ENCODE results near the gene TRIP10.

TRIP10 gene

GRCh38 chr19:6714749-6715555, 24.5 kb upstream of the TRIP10 start:
- no peak overlapping the region for H3K9ac ChIP-seq (ENCODE audit: low read length)
- H3K27ac ChIP-seq (ENCODE audit: low read depth, low read length): no peak overlapping the region
- H3K27me3 ChIP-seq (ENCODE audit: control insufficient read depth, insufficient read depth, low read length): no peaks in the 10 kb centered on the region
- no peaks in the 10 kb centered on the region for H3K4me1 ChIP-seq (ENCODE audit: control insufficient read depth, insufficient read depth, low read length)
- H3K4me3 ChIP-seq (ENCODE audit: low read length): no peak overlapping the region
- H3K36me3 ChIP-seq (ENCODE audit: control insufficient read depth, insufficient read depth, low read length): no peaks in the 10 kb centered on the region

GRCh38 chr19:6716610-6716970, 22.9 kb upstream of the TRIP10 start:
- Histone ChIP-seq H3K4me1 (ENCODE audit: control insufficient read depth, insufficient read depth, low read length) (no peaks in the 10 kb centered on the region), H3K27ac (ENCODE audit: low read depth, low read length) (no peak overlapping the region), H3K27me3 (ENCODE audit: control insufficient read depth, insufficient read depth, low read length) (no peaks in the 10 kb centered on the region), H3K9ac (ENCODE audit: low read length) (no peak overlapping the region), H3K4me3 (ENCODE audit: low read length) (no peak overlapping the region), H3K36me3 (ENCODE audit: control insufficient read depth, insufficient read depth, low read length) (no peaks in the 10 kb centered on the region)

- Histone ChIP-seq H3K9ac (ENCODE audit: low read length) (no peak overlapping the region), H3K27me3 (ENCODE audit: control insufficient read depth, insufficient read depth, low read length) (no peaks in the 10 kb centered on the region), H3K4me1 (ENCODE audit: control insufficient read depth, insufficient read depth, low read length) (no peaks in the 10 kb centered on the region), H3K36me3 (ENCODE audit: control insufficient read depth, insufficient read depth, low read length) (no peaks in the 10 kb centered on the region), H3K4me3 (ENCODE audit: low read length) (no peak overlapping the region), H3K27ac (ENCODE audit: low read depth, low read length) (no peak overlapping the region)
These were observed 22.4 kb upstream of the TRIP10 start for GRCh38 chr19:6717036-6717435.

- Histone ChIP-seq H3K4me1 (ENCODE audit: control insufficient read depth, insufficient read depth, low read length) (no peaks in the 10 kb centered on the region), H3K9ac (ENCODE audit: low read length) (no peak overlapping the region), H3K27me3 (ENCODE audit: control insufficient read depth, insufficient read depth, low read length) (no peaks in the 10 kb centered on the region), H3K27ac (ENCODE audit: low read depth, low read length) (no peak overlapping the region), H3K36me3 (ENCODE audit: control insufficient read depth, insufficient read depth, low read length) (no peaks in the 10 kb centered on the region), H3K4me3 (ENCODE audit: low read length) (no peak overlapping the region)
These were observed 22.0 kb upstream of the TRIP10 start for GRCh38 chr19:6717441-6717971.

- H3K9ac ChIP-seq (ENCODE audit: low read length): no peak overlapping the region
- H3K4me3 ChIP-seq (ENCODE audit: low read length): no peak overlapping the region
- H3K4me1 ChIP-seq (ENCODE audit: control insufficient read depth, insufficient read depth, low read length): no peaks in the 10 kb centered on the region
- no peak overlapping the region for H3K27ac ChIP-seq (ENCODE audit: low read depth, low read length)
- no peaks in the 10 kb centered on the region for H3K27me3 ChIP-seq (ENCODE audit: control insufficient read depth, insufficient read depth, low read length)
- no peaks in the 10 kb centered on the region for H3K36me3 ChIP-seq (ENCODE audit: control insufficient read depth, insufficient read depth, low read length)
These were observed 21.3 kb upstream of the TRIP10 start for GRCh38 chr19:6718111-6718740.

GRCh38 chr19:6718741-6719539, 20.5 kb upstream of the TRIP10 start:
- Histone ChIP-seq H3K9ac (ENCODE audit: low read length) (no peak overlapping the region), H3K36me3 (ENCODE audit: control insufficient read depth, insufficient read depth, low read length) (no peaks in the 10 kb centered on the region), H3K27ac (ENCODE audit: low read depth, low read length) (no peak overlapping the region), H3K4me3 (ENCODE audit: low read length) (peak overlapping the region; percentile 37), H3K4me1 (ENCODE audit: control insufficient read depth, insufficient read depth, low read length) (no peaks in the 10 kb centered on the region), H3K27me3 (ENCODE audit: control insufficient read depth, insufficient read depth, low read length) (no peaks in the 10 kb centered on the region)

GRCh38 chr19:6719540-6719861, 20.0 kb upstream of the TRIP10 start:
- no peaks in the 10 kb centered on the region for H3K4me1 ChIP-seq (ENCODE audit: control insufficient read depth, insufficient read depth, low read length)
- peak overlapping the region; percentile 37 for H3K4me3 ChIP-seq (ENCODE audit: low read length)
- H3K36me3 ChIP-seq (ENCODE audit: control insufficient read depth, insufficient read depth, low read length): no peaks in the 10 kb centered on the region
- no peak overlapping the region for H3K9ac ChIP-seq (ENCODE audit: low read length)
- no peaks in the 10 kb centered on the region for H3K27me3 ChIP-seq (ENCODE audit: control insufficient read depth, insufficient read depth, low read length)
- H3K27ac ChIP-seq (ENCODE audit: low read depth, low read length): no peak overlapping the region

- H3K4me1 ChIP-seq (ENCODE audit: control insufficient read depth, insufficient read depth, low read length): no peaks in the 10 kb centered on the region
- no peaks in the 10 kb centered on the region for H3K36me3 ChIP-seq (ENCODE audit: control insufficient read depth, insufficient read depth, low read length)
- no peak overlapping the region for H3K27ac ChIP-seq (ENCODE audit: low read depth, low read length)
- H3K27me3 ChIP-seq (ENCODE audit: control insufficient read depth, insufficient read depth, low read length): no peaks in the 10 kb centered on the region
- H3K4me3 ChIP-seq (ENCODE audit: low read length): peak overlapping the region; percentile 37
- no peak overlapping the region for H3K9ac ChIP-seq (ENCODE audit: low read length)
These were observed 19.5 kb upstream of the TRIP10 start for GRCh38 chr19:6719992-6720368.

- H3K9ac ChIP-seq (ENCODE audit: low read length): no peak within 1 kb of the TSS
- H3K36me3 ChIP-seq (ENCODE audit: control insufficient read depth, insufficient read depth, low read length): no peaks in the 10 kb centered on the region
- H3K4me3 ChIP-seq (ENCODE audit: low read length): peak within 1 kb of the TSS; percentile 37
- peak within 1 kb of the TSS; percentile 42 for H3K27ac ChIP-seq (ENCODE audit: low read depth, low read length)
- no peaks in the 10 kb centered on the region for H3K27me3 ChIP-seq (ENCODE audit: control insufficient read depth, insufficient read depth, low read length)
- no peaks in the 10 kb centered on the region for H3K4me1 ChIP-seq (ENCODE audit: control insufficient read depth, insufficient read depth, low read length)
These were observed 18.9 kb upstream of the TRIP10 start, which contains the start of gene C3 for GRCh38 chr19:6720369-6721137. Gene C3 (minus strand): TSS chr19:6720650. CDS start chr19:6720589, 61 bp downstream.

- Histone ChIP-seq H3K4me1 (ENCODE audit: control insufficient read depth, insufficient read depth, low read length) (no peaks in the 10 kb centered on the region), H3K4me3 (ENCODE audit: low read length) (no peak overlapping the region), H3K27ac (ENCODE audit: low read depth, low read length) (peak overlapping the region; percentile 42), H3K36me3 (ENCODE audit: control insufficient read depth, insufficient read depth, low read length) (no peaks in the 10 kb centered on the region), H3K27me3 (ENCODE audit: control insufficient read depth, insufficient read depth, low read length) (no peaks in the 10 kb centered on the region), H3K9ac (ENCODE audit: low read length) (no peak overlapping the region)
These were observed 18.4 kb upstream of the TRIP10 start for GRCh38 chr19:6721138-6721474.

- H3K27me3 ChIP-seq (ENCODE audit: control insufficient read depth, insufficient read depth, low read length): no peaks in the 10 kb centered on the region
- H3K4me1 ChIP-seq (ENCODE audit: control insufficient read depth, insufficient read depth, low read length): no peaks in the 10 kb centered on the region
- H3K9ac ChIP-seq (ENCODE audit: low read length): no peak overlapping the region
- no peak overlapping the region for H3K4me3 ChIP-seq (ENCODE audit: low read length)
- H3K27ac ChIP-seq (ENCODE audit: low read depth, low read length): no peak overlapping the region
- H3K36me3 ChIP-seq (ENCODE audit: control insufficient read depth, insufficient read depth, low read length): no peaks in the 10 kb centered on the region
These were observed 17.7 kb upstream of the TRIP10 start for GRCh38 chr19:6721773-6722172.

GRCh38 chr19:6723108-6723618, 16.3 kb upstream of the TRIP10 start:
- Histone ChIP-seq H3K27ac (ENCODE audit: low read depth, low read length) (no peak overlapping the region), H3K4me3 (ENCODE audit: low read length) (peak overlapping the region; percentile 15), H3K27me3 (ENCODE audit: control insufficient read depth, insufficient read depth, low read length) (no peaks in the 10 kb centered on the region), H3K9ac (ENCODE audit: low read length) (no peak overlapping the region), H3K36me3 (ENCODE audit: control insufficient read depth, insufficient read depth, low read length) (no peaks in the 10 kb centered on the region), H3K4me1 (ENCODE audit: control insufficient read depth, insufficient read depth, low read length) (no peaks in the 10 kb centered on the region)
